ENCODE data around the gene PTPN7. TPM values are rescaled to one million over a fixed set of nuclear protein-coding genes. Genes with fewer than 3 reads are reported as not detected.

Gene PTPN7
- total and polyA plus RNA-seq, 10 of the 15 experiments (the other 5 are each of a cell fraction or from before 2014, with no cell fraction given): 7.9 to 117 (median 102) TPM

DNA sequence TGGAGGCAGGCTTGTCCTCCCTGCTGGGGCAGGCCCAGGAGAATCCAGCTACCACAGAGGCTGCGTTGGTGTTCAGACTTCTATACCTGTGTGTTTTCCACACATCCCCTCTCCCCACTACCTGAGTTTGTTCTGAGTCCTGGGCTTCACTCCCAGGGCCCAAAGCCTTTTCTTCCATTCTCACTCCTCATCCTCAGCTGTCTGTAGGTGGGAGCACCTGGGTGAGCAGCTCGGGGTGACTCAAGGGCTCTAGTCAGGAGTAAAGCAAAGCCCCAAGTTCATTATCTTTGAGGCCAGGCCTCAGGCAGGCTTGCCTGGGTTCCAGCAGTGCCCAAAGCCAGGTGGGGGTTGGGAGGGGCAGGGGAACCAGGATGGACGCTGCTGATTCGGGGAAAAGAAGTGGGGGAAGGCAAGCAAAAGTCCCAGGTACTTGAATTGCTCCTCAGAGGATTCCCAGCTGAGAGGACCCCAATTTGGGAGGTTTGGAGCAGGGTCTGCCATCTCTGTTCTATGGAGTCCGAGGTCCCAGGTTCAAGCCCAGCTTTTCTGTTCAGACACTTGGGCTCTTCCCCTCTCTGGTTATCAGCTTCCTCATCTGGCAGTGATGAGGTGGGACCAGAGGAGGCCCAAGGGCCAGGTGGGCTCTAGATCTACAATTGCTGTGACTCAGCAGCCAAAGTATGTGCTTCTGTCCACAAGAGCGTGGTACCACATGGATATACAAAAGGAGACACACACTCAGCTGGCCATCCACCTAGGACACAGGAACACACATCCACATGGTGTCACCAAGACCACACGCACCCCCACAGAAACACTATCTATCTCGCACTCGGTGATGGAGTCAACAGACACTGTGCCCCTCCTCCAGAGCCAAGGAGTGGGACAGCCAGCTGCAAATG is 5.8 kb upstream of the PTPN7 start (continued):
- TF ChIP-seq POLR2AphosphoS2 (IDR thresholded peaks at IDR 0.05; ENCODE audit: low read depth, low read length): no peak
- no peak for TF ChIP-seq CBFB (IDR thresholded peaks at IDR 0.05; ENCODE audit: low read depth)
- no peak for TF ChIP-seq IKZF2 (IDR thresholded peaks at IDR 0.05)
- TF ChIP-seq ZSCAN29 (IDR thresholded peaks at IDR 0.05): no peak
- TF ChIP-seq IKZF1 (conservative IDR thresholded peaks at IDR 0.05): no peak

DNA sequence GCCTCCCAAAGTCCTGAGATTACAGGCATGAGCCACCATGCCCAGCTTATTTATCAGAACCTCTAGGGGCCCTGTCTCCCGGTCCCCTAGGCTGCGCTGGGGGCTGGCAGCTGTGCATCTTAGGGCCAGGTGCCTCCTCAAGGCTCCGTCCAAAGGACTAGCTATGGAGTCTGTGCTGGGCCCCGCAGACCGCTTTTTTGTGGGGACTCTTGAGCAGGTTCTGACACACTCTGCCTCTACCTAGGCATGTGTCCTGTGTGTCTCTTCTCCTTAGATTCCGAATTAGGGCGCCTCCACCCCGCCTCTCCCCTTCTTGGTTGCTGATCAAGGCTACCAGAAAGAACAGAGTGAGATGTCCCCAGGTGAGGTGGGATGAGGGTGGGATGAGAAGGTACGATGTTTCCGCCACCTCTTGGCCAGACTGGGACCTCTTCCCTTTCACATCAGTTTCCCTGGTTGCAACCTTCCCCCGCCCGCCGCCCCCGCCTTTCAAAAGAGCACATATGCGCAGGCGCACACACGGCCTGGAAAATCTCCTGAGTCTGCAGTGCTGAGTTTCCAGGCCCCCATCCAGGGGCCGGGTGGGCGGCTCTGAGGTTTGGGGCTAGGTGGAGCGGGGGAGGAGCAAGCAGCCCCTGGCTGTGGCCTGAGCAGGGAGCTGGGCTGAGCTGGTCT is 5.0 kb upstream of the PTPN7 start:
- Histone ChIP-seq H3K27ac (ENCODE audit: control insufficient read depth, insufficient read depth) (peak overlapping the region; percentile 29), H4K20me1 (ENCODE audit: control insufficient read depth, insufficient read depth) (no peaks in the 10 kb centered on the region), H3K4me1 (ENCODE audit: control insufficient read depth, insufficient read depth, low read length) (peaks cover 54% of the 10 kb centered on the region), H3K27me3 (replicated peaks in 1 of 2; ENCODE audit: control insufficient read depth in 2 of 2, insufficient read depth in 2 of 2, low read length in 1 of 2) (no peaks in the 10 kb centered on the region), H3K79me2 (ENCODE audit: control insufficient read depth, insufficient read depth, low read length) (peaks cover 11% of the 10 kb centered on the region), H2AFZ (ENCODE audit: control insufficient read depth, low read depth, low read length) (no peak overlapping the region), H3K9me3 (replicated peaks; ENCODE audit: control insufficient read depth, insufficient read depth, low read length) (no peaks in the 10 kb centered on the region), H3K4me3 (peak overlapping the region; percentile 26; the same call in 1 of the 2 replicates), H3K36me3 (ENCODE audit: control insufficient read depth in 2 of 2, insufficient read depth in 2 of 2, low read length in 1 of 2) (no peaks in the 10 kb centered on the region), H3K9ac (ENCODE audit: control insufficient read depth, insufficient read depth, low read length) (peak overlapping the region; percentile 24; the same call in 1 of the 2 replicates), H3K4me2 (ENCODE audit: control insufficient read depth, insufficient read depth) (peak overlapping the region; percentile 71)
- POLR2A ChIA-PET: interaction anchor here (0.7 to 1.3 kb wide), 4 partner anchors 10 to 176 kb away, joined by 3 to 5 read pairs (median 3); partner anchors contain the start of gene UBE2T
- DNase-seq (ENCODE audit: low read depth, low spot score) (no peak), FAIRE-seq (no peak), ATAC-seq (peak; percentile 11)
- WGBS (ENCODE audit: insufficient coverage, insufficient replicate concordance, low lambda C conversion rate, missing lambda C conversion rate): 75% methylated on average over 17 of the region's 20 CpGs
- intact Hi-C loops (cut with micrococcal nuclease; ENCODE audit: unreplicated experiment): no loop called here
- BruUV-seq (replicated peaks): no TSS peak
- SMC1A ChIA-PET (ENCODE audit: uncharacterized antibody, unreplicated experiment): interaction anchor here (0.8 to 2.4 kb wide), 9 partner anchors 10 to 157 kb away, joined by 3 to 21 read pairs (median 3); no protein-coding TSS in a partner anchor
- RAD21 ChIA-PET (ENCODE audit: unreplicated experiment): interaction anchor here (0.7 to 2.4 kb wide), 6 partner anchors 9 to 165 kb away, joined by 3 to 12 read pairs (median 4); no protein-coding TSS in a partner anchor
- in situ Hi-C loops (cut with MboI): no loop called here
- CTCF ChIA-PET: interaction anchor here (1.1 to 9.2 kb wide), 7 partner anchors 10 to 151 kb away, joined by 3 to 171 read pairs (median 9); partner anchors contain the start of gene LGR6
- no peak for TF ChIP-seq MXI1 (IDR thresholded peaks at IDR 0.05; ENCODE audit: low read depth, low read length)
- peak in 1 of 3 experiments; percentile 25; a peak in 1 of 6 replicates for TF ChIP-seq CTCF (IDR thresholded peaks at IDR 0.05 in 2 of 3, conservative IDR thresholded peaks at IDR 0.05 in 1 of 3; ENCODE audit: control insufficient read depth in 2 of 3, extremely low read depth in 1 of 3, insufficient read depth in 1 of 3, low read depth in 3 of 3, low read length in 3 of 3)
- no peak for TF ChIP-seq SP1 (IDR thresholded peaks at IDR 0.05; ENCODE audit: low read depth, low read length)
- 0 out of 2 replicates have a peak, but pooled peaks have one; percentile 22 for TF ChIP-seq NKRF (conservative IDR thresholded peaks at IDR 0.05)
- no peak for TF ChIP-seq MYC (IDR thresholded peaks at IDR 0.05; ENCODE audit: insufficient read depth, insufficient read length, insufficient replicate concordance, low read length, severe bottlenecking)
- 0 out of 2 replicates have a peak, but pooled peaks have one; percentile 12 for TF ChIP-seq ZNF687 (IDR thresholded peaks at IDR 0.05)
